Gastroesophageal sphincter (tissue), 4 donors: ENCODE results near the gene POLH. TPM values are rescaled to one million over a fixed set of nuclear protein-coding genes. Genes with fewer than 3 reads are reported as not detected.
"Not testable (repeated sequence)": the region's sequence is repeated elsewhere in the genome, so short reads cannot be mapped to it uniquely, and the experiment has no call there.

Source experiments
- ATAC-seq: fragments of 150-250 bp; one replicate; pipeline ENCODE4 v1.9.1; 2016; ENCODE audit warnings: mild to moderate bottlenecking, moderate library complexity
- H3K27ac ChIP-seq, 4 donors: fragments of 200-600 bp; sonication (generic) in 3 of 4; 1 replicate in 3 of 4; 2 replicates in 1 of 4; pipeline ENCODE4 v1.5.1; 2016 to 2019
- H3K27me3 ChIP-seq: fragments of 200-600 bp; sonication (generic); one replicate; pipeline ENCODE4 v1.5.1; 2019
- H3K36me3 ChIP-seq, 2 donors: fragments of 200-600 bp; sonication (generic); one replicate each; pipeline ENCODE4 v1.5.1; 2019; ENCODE audit warnings: control low read depth in 1 of 2
- H3K4me1 ChIP-seq, 3 donors: fragments of 200-600 bp; sonication (generic); 1 replicate in 2 of 3; 2 replicates in 1 of 3; pipeline ENCODE4 v1.5.1; 2016 to 2019; ENCODE audit warnings: control low read depth in 2 of 3
- H3K4me3 ChIP-seq, 2 donors: fragments of 200-600 bp; sonication (generic); one replicate each; pipeline ENCODE4 v1.5.1; 2019; ENCODE audit warnings: mild to moderate bottlenecking in 1 of 2, moderate library complexity in 1 of 2
- H3K9me3 ChIP-seq, 3 donors: fragments of 200-600 bp; sonication (generic); one replicate each; pipeline ENCODE4 v1.5.1; 2017 to 2019; ENCODE audit warnings: control low read depth in 2 of 3
- EP300 ChIP-seq: sonication (generic); formaldehyde crosslinking; IDR thresholded peaks from one replicate; pipeline ENCODE4 v1.6.1; 2017; ENCODE audit warnings: antibody characterized with exemption, mild to moderate bottlenecking
- POLR2A ChIP-seq, 2 donors: fragments of 450-650 bp; IDR thresholded peaks; one replicate each; pipeline ENCODE4 v1.6.1; 2017; ENCODE audit warnings: antibody characterized with exemption in 2 of 2, mild to moderate bottlenecking in 2 of 2, moderate library complexity in 1 of 2
- POLR2AphosphoS5 ChIP-seq: sonication (generic); formaldehyde crosslinking; IDR thresholded peaks from one replicate; pipeline ENCODE4 v1.6.1; 2017; ENCODE audit warnings: antibody characterized with exemption
- WGBS, 2 donors: methylation state at CpG; one replicate each; pipeline ENCODE4 v1.1.5; 2018; ENCODE audit warnings: low coverage in 1 of 2; 5-methylcytosine and 5-hydroxymethylcytosine counted together
- total RNA-seq, 4 donors: library from RNA; depleted of rRNA; stranded (reverse); fragments of >200 nt; gene quantifications; one replicate each; pipeline ENCODE4 v1.1.0, GENCODE V29; 2016
- TF ChIP-seq, protein P1 (sequence below), 4 experiments: fragments of 200-600 bp in 2 of 4; fragments of 450-650 bp in 2 of 4; sonication (generic) in 1 of 4; IDR thresholded peaks; one replicate each; pipeline ENCODE4 v1.5.1; 2017 to 2019; ENCODE audit warnings: antibody characterized with exemption in 4 of 4, mild to moderate bottlenecking in 2 of 4, moderate library complexity in 2 of 4

POLH gene
- total RNA-seq, 4 donors from 2014 or later: 4.8 to 10.6 (median 7.9) TPM

DNA sequence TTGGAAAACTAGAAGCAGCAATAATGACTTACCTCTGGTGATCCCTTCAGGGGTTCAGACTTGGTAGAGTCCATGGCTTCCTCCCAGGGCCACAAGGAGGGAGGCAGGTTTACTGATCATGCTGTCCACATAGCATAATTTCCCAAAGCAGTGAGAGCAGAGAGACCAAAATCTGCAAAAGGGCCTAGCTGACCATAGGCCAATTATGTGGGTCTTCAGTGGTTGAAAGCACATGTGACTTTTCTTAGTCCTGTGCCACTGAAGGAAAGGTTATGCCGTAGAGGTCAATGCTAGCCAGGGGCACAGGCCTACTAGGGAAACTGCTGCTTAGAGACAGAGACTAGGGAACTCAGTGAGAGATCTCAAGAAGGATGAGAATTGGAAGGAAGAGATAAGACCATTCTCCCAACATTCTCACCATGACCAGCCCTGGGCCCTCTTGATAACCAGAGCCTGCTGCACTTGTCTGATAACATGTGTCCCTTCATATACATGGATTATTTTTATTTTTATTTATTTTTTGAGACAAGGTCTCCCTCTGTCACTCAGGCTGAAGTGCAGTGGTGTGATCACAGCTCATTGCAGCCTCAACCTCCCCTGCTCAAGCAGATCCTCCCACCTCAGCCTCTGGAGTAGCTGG, 55.1 kb downstream of the POLH start:
- no peaks in the 10 kb centered on the region for H3K9me3 ChIP-seq
- H3K4me3 ChIP-seq: no peak overlapping the region
- TF ChIP-seq, protein P1, sequence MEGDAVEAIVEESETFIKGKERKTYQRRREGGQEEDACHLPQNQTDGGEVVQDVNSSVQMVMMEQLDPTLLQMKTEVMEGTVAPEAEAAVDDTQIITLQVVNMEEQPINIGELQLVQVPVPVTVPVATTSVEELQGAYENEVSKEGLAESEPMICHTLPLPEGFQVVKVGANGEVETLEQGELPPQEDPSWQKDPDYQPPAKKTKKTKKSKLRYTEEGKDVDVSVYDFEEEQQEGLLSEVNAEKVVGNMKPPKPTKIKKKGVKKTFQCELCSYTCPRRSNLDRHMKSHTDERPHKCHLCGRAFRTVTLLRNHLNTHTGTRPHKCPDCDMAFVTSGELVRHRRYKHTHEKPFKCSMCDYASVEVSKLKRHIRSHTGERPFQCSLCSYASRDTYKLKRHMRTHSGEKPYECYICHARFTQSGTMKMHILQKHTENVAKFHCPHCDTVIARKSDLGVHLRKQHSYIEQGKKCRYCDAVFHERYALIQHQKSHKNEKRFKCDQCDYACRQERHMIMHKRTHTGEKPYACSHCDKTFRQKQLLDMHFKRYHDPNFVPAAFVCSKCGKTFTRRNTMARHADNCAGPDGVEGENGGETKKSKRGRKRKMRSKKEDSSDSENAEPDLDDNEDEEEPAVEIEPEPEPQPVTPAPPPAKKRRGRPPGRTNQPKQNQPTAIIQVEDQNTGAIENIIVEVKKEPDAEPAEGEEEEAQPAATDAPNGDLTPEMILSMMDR (IDR thresholded peaks at IDR 0.05): no peak
- TF ChIP-seq EP300 (no peak), POLR2A (IDR thresholded peaks at IDR 0.05) (no peak), POLR2AphosphoS5 (no peak)
- H3K27me3 ChIP-seq: no peaks in the 10 kb centered on the region
- H3K4me1 ChIP-seq: peaks cover 0 to 44% (median 12%) of the 10 kb centered on the region in 3 donors
- H3K36me3 ChIP-seq: peaks cover 0 to under 1% of the 10 kb centered on the region in 2 donors
- H3K27ac ChIP-seq: peak overlapping the region in 3 of 4 donors; percentile 45 to 99 (median 97)
- no peak for ATAC-seq
- 100% methylated on average over 1 of the region's 1 CpG for whole genome bisulfite sequencing, 2 donors

DNA sequence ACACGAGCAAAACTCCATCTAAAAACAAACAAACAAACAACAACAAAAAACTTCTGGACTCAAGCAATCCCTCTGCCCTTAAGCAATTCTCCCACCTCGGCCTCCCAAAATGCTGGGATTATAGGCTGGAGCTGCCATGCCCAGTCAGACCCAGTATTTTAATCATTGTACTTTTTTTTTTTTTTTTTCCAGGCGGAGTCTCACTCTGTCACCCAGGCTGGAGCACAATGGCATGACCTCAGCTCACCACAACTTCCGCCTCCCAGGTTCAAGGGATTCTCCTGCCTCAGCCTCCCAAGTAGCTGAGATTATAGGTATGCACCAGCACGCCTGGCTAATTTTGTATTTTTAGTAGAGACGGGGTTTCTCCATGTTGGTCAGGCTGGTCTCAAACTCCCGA, 57.0 kb downstream of the POLH start:
- not testable (repeated sequence) for H3K27me3 ChIP-seq, H3K27ac ChIP-seq, H3K9me3 ChIP-seq, ATAC-seq, H3K4me3 ChIP-seq
- Histone ChIP-seq H3K4me1 (peaks cover 0 to 44% (median 16%) of the 10 kb centered on the region in 3 donors), H3K36me3 (peaks cover 0 to 13% of the 10 kb centered on the region in 2 donors)
- 82 to 89% methylated on average over 3 to 7 of the region's 7 CpGs for WGBS, 2 donors

DNA sequence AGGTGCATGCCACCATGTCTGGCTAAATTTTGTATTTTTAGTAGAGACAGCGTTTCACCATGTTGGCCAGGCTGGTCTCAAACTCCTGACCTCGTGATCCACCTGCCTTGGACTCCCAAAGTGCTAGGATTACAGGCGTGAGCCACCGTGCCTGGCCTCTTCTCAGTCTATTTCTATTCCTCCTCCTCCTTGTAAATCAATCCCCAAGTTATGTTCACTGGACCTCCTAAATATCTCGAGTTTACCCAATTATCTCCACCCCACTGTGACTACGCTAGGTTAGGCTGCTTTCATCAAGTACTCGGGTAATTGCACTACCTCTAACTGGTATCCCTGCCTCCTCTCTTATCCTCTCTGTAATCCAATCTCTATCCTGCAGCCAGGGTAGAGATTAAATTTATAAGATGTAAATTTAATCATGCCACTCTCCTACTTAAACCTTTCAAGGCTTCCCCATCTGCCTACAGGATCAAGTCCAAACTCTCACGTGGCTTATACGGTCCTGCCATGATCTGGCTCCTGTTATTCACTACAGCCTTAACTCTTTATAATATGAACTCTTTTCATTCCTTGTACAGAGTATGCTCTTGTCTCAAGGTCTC, 58.8 kb downstream of the POLH start:
- Histone ChIP-seq H3K4me1 (peaks cover 0 to 53% (median 27%) of the 10 kb centered on the region in 3 donors), H3K4me3 (no peak overlapping the region)

DNA sequence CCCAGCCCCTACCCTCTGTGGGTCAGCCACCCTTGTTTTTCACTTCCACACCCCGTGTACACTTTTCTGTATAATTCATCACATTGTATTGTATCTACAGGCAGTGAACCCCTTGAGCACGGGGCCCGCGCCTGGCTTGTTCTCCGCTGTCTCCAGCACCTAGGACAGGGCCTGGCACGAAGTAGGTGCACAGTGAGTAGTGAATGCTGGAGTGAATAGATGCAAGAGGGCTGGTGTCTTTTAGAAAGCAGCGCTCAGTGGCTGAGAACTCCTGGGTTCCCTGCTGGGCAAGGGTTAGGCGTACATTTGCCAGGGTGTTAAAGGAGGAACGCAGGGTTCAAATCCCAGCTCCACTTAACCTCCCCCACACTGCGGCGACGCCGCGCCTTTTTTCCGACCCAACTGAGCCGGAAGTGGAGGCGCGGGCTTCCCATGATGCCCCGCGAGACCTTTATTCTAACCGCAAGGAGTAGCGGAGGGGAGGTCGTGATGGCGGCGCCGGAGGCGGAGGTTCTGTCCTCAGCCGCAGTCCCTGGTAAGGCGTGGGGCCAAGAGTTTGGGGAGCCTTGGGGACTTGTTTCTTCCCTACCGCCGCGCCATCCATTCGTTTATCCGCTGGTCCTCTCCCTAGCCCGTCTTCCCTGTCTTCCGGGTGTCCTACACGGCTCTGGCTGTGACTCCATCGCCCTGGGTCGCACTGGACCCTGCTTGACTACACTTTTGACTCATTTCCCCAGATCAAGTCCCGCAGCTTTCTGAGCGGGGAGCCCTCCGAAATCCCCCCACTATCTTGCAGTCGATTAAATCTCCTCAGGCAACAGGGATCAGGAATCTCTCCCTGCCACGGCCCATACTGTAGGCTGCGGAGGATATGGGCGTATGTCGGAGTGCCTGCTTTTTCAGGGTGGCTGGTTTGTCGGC, 59.7 kb downstream of the POLH start, which contains the start of gene MAD2L1BP:
Gene MAD2L1BP (plus strand): TSS at position 454 of the 921 bp plus-strand sequence. CDS start 36 bp downstream, at position 490.
- Histone ChIP-seq H3K9me3 (no peaks in the 10 kb centered on the region), H3K27me3 (no peaks in the 10 kb centered on the region), H3K4me3 (peak within 1 kb of the TSS; percentile 89 to 90), H3K4me1 (peaks cover 0 to 53% (median 24%) of the 10 kb centered on the region in 3 donors), H3K36me3 (peaks cover 0 to 38% of the 10 kb centered on the region in 2 donors), H3K27ac (peak within 1 kb of the TSS; percentile 76 to 94 (median 90))
- 4 to 6% methylated on average over 6 to 32 of the region's 48 CpGs for WGBS, 2 donors
- ATAC-seq: peak; percentile 85
- TF ChIP-seq, protein P1 (IDR thresholded peaks at IDR 0.05): peak in 1 of 4 experiments; percentile 27
- TF ChIP-seq POLR2A (IDR thresholded peaks at IDR 0.05) (peak; percentile 62 to 76), POLR2AphosphoS5 (peak; percentile 88), EP300 (no peak)

More for the DNA sequence above, 58.8 kb downstream of the POLH start:
- WGBS, 2 donors: 67 to 73% methylated on average over 8 to 9 of the region's 9 CpGs
- peaks cover 0 to 29% of the 10 kb centered on the region in 2 donors for H3K36me3 ChIP-seq
- H3K9me3 ChIP-seq: no peaks in the 10 kb centered on the region
- TF ChIP-seq EP300 (no peak), POLR2A (IDR thresholded peaks at IDR 0.05) (no peak), POLR2AphosphoS5 (no peak)
- TF ChIP-seq, protein P1 (IDR thresholded peaks at IDR 0.05): no peak
- peak overlapping the region in 2 of 4 donors; percentile 88 to 92 for H3K27ac ChIP-seq
- ATAC-seq: no peak
- H3K27me3 ChIP-seq: no peaks in the 10 kb centered on the region

DNA sequence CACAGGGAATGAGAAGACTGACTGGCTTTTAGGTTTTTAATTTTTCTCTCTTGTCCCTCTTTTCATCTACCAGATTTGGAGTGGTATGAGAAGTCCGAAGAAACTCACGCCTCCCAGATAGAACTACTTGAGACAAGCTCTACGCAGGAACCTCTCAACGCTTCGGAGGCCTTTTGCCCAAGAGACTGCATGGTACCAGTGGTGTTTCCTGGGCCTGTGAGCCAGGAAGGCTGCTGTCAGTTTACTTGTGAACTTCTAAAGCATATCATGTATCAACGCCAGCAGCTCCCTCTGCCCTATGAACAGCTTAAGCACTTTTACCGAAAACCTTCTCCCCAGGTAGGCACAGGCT, 60.3 kb downstream of the POLH start:
- H3K36me3 ChIP-seq: peaks cover 0 to 44% of the 10 kb centered on the region in 2 donors

More for the DNA sequence above, 60.3 kb downstream of the POLH start:
- no peaks in the 10 kb centered on the region for H3K9me3 ChIP-seq
- no peaks in the 10 kb centered on the region for H3K27me3 ChIP-seq
- 5 to 30% methylated on average over 4 to 7 of the region's 7 CpGs for WGBS, 2 donors
- peak overlapping the region; percentile 76 to 94 (median 90) for H3K27ac ChIP-seq
- H3K4me3 ChIP-seq: peak overlapping the region; percentile 89 to 90
- peaks cover 0 to 51% (median 24%) of the 10 kb centered on the region in 3 donors for H3K4me1 ChIP-seq
- TF ChIP-seq EP300 (no peak), POLR2A (IDR thresholded peaks at IDR 0.05) (no peak), POLR2AphosphoS5 (no peak)
- TF ChIP-seq, protein P1 (IDR thresholded peaks at IDR 0.05): no peak
- ATAC-seq: no peak
